ENCODE measurements around the gene FAM170B.

GRCh38 chr10:49168831-49169500 lies 35.1 kb upstream of the FAM170B start:
- TF ChIP-seq POLR2AphosphoS5 (IDR thresholded peaks at IDR 0.05; ENCODE audit: low read depth, low read length) = no peak
- TF ChIP-seq, protein P1, sequence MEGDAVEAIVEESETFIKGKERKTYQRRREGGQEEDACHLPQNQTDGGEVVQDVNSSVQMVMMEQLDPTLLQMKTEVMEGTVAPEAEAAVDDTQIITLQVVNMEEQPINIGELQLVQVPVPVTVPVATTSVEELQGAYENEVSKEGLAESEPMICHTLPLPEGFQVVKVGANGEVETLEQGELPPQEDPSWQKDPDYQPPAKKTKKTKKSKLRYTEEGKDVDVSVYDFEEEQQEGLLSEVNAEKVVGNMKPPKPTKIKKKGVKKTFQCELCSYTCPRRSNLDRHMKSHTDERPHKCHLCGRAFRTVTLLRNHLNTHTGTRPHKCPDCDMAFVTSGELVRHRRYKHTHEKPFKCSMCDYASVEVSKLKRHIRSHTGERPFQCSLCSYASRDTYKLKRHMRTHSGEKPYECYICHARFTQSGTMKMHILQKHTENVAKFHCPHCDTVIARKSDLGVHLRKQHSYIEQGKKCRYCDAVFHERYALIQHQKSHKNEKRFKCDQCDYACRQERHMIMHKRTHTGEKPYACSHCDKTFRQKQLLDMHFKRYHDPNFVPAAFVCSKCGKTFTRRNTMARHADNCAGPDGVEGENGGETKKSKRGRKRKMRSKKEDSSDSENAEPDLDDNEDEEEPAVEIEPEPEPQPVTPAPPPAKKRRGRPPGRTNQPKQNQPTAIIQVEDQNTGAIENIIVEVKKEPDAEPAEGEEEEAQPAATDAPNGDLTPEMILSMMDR (IDR thresholded peaks at IDR 0.05) = no peak
- no peak for TF ChIP-seq SIN3A (IDR thresholded peaks at IDR 0.05; ENCODE audit: borderline replicate concordance, insufficient read depth, low read depth, low read length)
- no peak for TF ChIP-seq TCF7L2 (IDR thresholded peaks at IDR 0.05; ENCODE audit: low read depth, low read length)
- TF ChIP-seq, protein P2, sequence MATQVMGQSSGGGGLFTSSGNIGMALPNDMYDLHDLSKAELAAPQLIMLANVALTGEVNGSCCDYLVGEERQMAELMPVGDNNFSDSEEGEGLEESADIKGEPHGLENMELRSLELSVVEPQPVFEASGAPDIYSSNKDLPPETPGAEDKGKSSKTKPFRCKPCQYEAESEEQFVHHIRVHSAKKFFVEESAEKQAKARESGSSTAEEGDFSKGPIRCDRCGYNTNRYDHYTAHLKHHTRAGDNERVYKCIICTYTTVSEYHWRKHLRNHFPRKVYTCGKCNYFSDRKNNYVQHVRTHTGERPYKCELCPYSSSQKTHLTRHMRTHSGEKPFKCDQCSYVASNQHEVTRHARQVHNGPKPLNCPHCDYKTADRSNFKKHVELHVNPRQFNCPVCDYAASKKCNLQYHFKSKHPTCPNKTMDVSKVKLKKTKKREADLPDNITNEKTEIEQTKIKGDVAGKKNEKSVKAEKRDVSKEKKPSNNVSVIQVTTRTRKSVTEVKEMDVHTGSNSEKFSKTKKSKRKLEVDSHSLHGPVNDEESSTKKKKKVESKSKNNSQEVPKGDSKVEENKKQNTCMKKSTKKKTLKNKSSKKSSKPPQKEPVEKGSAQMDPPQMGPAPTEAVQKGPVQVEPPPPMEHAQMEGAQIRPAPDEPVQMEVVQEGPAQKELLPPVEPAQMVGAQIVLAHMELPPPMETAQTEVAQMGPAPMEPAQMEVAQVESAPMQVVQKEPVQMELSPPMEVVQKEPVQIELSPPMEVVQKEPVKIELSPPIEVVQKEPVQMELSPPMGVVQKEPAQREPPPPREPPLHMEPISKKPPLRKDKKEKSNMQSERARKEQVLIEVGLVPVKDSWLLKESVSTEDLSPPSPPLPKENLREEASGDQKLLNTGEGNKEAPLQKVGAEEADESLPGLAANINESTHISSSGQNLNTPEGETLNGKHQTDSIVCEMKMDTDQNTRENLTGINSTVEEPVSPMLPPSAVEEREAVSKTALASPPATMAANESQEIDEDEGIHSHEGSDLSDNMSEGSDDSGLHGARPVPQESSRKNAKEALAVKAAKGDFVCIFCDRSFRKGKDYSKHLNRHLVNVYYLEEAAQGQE (IDR thresholded peaks at IDR 0.05; ENCODE audit: insufficient read depth in 1 of 2, low read depth in 2 of 2, low read length in 1 of 2) = no peak
